ENCODE results near the gene BATF3. TPM values are rescaled to one million over a fixed set of nuclear protein-coding genes. Genes with fewer than 3 reads are reported as not detected.

BATF3 gene
- total RNA-seq, 4 donors from 2014 or later: 2.2 to 9.0 (median 3.4) TPM

DNA sequence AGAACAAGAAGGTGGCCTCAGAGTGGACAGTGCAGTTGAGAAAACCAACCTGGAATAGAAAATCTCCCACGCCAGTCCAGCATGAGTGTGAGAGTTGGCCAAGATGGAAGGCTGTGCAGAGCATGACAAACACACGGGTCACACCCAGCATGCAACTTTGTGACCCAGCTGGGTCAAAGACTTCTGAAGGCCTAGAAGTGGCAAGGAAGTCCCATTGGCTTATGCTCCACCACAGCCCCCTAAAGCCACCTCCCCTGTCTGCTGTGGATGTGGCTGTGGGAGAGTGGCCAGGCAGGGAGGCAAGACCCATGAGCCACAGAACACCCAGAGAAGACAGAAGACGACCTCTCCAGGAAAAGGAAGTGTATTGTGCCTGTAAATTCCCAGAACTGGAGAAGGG is 13.6 kb downstream of the BATF3 start:
- 68 to 72% methylated on average over 3 of the region's 3 CpGs for WGBS, 2 donors
- Histone ChIP-seq H3K4me1 (no peaks in the 10 kb centered on the region), H3K4me3 (no peak overlapping the region), H3K27ac (no peak overlapping the region), H3K9me3 (no peaks in the 10 kb centered on the region), H3K36me3 (peaks cover 0 to 8% (median 0%) of the 10 kb centered on the region in 3 donors), H3K27me3 (no peaks in the 10 kb centered on the region)
- TF ChIP-seq EP300 (IDR thresholded peaks at IDR 0.05) (no peak), POLR2A (IDR thresholded peaks at IDR 0.05) (no peak)
- TF ChIP-seq, protein P1, sequence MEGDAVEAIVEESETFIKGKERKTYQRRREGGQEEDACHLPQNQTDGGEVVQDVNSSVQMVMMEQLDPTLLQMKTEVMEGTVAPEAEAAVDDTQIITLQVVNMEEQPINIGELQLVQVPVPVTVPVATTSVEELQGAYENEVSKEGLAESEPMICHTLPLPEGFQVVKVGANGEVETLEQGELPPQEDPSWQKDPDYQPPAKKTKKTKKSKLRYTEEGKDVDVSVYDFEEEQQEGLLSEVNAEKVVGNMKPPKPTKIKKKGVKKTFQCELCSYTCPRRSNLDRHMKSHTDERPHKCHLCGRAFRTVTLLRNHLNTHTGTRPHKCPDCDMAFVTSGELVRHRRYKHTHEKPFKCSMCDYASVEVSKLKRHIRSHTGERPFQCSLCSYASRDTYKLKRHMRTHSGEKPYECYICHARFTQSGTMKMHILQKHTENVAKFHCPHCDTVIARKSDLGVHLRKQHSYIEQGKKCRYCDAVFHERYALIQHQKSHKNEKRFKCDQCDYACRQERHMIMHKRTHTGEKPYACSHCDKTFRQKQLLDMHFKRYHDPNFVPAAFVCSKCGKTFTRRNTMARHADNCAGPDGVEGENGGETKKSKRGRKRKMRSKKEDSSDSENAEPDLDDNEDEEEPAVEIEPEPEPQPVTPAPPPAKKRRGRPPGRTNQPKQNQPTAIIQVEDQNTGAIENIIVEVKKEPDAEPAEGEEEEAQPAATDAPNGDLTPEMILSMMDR (IDR thresholded peaks at IDR 0.05): no peak
- no peak for DNase-seq (ENCODE audit: low spot score in 2 of 2)

DNA sequence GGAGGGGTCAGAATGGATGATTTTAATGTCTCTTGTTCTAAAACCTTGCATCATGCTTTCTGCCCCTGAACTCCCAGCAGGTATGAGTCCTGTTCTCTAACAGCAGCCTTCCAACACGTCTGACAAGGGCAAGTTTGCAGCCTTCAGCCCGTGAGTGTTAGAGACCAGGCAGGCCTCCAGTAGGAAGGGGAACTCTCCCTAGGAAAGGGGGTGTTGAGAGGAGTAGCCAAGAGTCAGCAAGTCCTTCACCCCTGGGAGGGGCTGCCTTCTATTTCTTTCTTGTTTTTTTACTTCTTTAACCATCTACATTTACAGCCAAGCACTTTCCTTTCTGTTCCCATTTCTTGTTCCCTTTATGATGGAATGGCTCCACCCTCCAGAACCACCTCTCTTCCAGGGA is 14.2 kb downstream of the BATF3 start:
- DNase-seq (ENCODE audit: low spot score in 2 of 2): no peak
- no peak overlapping the region for H3K4me3 ChIP-seq
- 41 to 53% methylated on average over 2 of the region's 2 CpGs for WGBS, 2 donors
- H3K27ac ChIP-seq: no peak overlapping the region
- peaks cover 0 to 8% (median 0%) of the 10 kb centered on the region in 3 donors for H3K36me3 ChIP-seq
- no peaks in the 10 kb centered on the region for H3K9me3 ChIP-seq
- no peaks in the 10 kb centered on the region for H3K4me1 ChIP-seq
- H3K27me3 ChIP-seq: no peaks in the 10 kb centered on the region
- TF ChIP-seq EP300 (IDR thresholded peaks at IDR 0.05) (no peak), POLR2A (IDR thresholded peaks at IDR 0.05) (no peak)
- TF ChIP-seq, protein P1 (IDR thresholded peaks at IDR 0.05): no peak

- 91 to 93% methylated on average over 11 of the region's 11 CpGs for WGBS, 2 donors
- Histone ChIP-seq H3K9me3 (no peaks in the 10 kb centered on the region), H3K27me3 (no peaks in the 10 kb centered on the region), H3K27ac (no peak overlapping the region), H3K4me1 (no peaks in the 10 kb centered on the region), H3K4me3 (no peak overlapping the region), H3K36me3 (peaks cover 0 to 8% (median 0%) of the 10 kb centered on the region in 3 donors)
- no peak for DNase-seq (ENCODE audit: low spot score in 2 of 2)
- TF ChIP-seq, protein P1 (IDR thresholded peaks at IDR 0.05): no peak
These were observed 15.0 kb downstream of the BATF3 start for GRCh38 chr1:212684521-212685090.

DNA sequence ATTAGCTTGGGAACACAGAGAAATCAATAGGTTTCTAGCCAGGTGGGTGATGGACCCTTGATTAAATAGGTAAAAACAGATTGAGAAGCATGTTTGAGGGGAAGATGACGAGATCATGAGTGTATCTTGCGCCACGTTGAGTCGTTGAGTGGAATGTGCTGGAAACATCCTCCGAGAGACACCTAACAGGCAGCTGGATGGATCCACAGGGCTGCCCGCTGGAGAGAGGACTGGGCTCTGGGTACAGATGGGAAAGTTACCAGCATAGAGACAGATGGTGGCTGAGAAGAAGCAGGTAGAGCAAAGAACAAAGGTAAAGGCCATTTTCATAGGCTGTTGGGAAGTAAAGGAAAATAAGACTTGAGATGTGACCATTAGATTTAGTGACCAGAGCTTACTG is 15.6 kb downstream of the BATF3 start:
- DNase-seq (ENCODE audit: low spot score in 2 of 2): no peak
- no peak overlapping the region for H3K4me3 ChIP-seq
- H3K9me3 ChIP-seq: no peaks in the 10 kb centered on the region
- no peaks in the 10 kb centered on the region for H3K4me1 ChIP-seq
- H3K27me3 ChIP-seq: no peaks in the 10 kb centered on the region
- 90 to 93% methylated on average over 6 of the region's 6 CpGs for WGBS, 2 donors
- TF ChIP-seq POLR2A (IDR thresholded peaks at IDR 0.05) (no peak), EP300 (IDR thresholded peaks at IDR 0.05) (no peak)
- TF ChIP-seq, protein P1 (IDR thresholded peaks at IDR 0.05): no peak
- H3K27ac ChIP-seq: no peak overlapping the region
- H3K36me3 ChIP-seq: peaks cover 0 to 8% (median 0%) of the 10 kb centered on the region in 3 donors

- H3K4me1 ChIP-seq: peaks cover 0 to 1% (median 0%) of the 10 kb centered on the region in 4 donors
- H3K4me3 ChIP-seq: no peak overlapping the region
- no peaks in the 10 kb centered on the region for H3K9me3 ChIP-seq
- H3K27ac ChIP-seq: no peak overlapping the region
- no peak for TF ChIP-seq EP300 (IDR thresholded peaks at IDR 0.05)
- no peak for TF ChIP-seq POLR2A (IDR thresholded peaks at IDR 0.05)
- TF ChIP-seq, protein P1 (IDR thresholded peaks at IDR 0.05): no peak
- WGBS, 2 donors: 69 to 80% methylated on average over 7 of the region's 7 CpGs
- peaks cover 0 to 8% (median 0%) of the 10 kb centered on the region in 3 donors for H3K36me3 ChIP-seq
- no peak for DNase-seq (ENCODE audit: low spot score in 2 of 2)
- no peaks in the 10 kb centered on the region for H3K27me3 ChIP-seq
These were observed 16.3 kb downstream of the BATF3 start for GRCh38 chr1:212683357-212683722.
